Measurements from ENCODE around the gene CHD3. TPM values are rescaled to one million over a fixed set of nuclear protein-coding genes. Genes with fewer than 3 reads are reported as not detected.
A peak's percentile ranks its signal among the peaks of the same experiment; 100 is the strongest.

CHD3 gene
- total and polyA plus RNA-seq, 4 donors = 60.9 to 112 (median 76.5) TPM

DNA sequence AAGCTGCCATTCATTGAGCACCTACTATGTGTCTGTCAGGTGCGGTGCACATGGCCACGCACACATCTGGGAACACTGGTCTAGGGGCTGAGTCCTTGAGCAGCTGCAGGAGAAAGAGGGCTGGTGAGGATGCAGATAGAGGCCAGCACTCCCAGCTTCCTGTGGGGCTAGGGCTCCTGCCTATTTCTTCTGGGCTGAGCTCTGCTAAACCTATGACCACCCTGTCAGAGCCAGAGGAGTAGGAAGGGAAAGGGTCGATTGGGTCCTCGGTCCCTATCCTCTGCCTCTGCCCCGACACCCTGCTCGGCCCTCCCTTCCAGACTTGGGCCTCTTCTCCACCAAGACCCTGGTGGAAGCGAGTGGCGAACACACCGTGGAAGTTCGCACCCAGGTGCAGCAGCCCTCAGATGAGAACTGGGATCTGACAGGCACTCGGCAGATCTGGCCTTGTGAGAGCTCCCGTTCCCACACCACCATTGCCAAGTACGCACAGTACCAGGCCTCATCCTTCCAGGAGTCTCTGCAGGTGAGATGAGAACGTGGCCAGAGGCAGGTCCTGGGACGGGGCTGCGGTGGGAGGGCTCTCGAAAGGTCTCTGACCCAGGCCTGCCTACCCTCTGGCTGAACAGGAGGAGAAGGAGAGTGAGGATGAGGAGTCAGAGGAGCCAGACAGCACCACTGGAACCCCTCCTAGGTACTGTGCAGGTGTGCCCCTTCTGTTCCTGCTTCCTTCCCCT lies 37.7 kb upstream of the CHD3 start:
- DNase-seq = no peak
- no peaks in the 10 kb centered on the region for H3K27me3 ChIP-seq (ENCODE audit: control insufficient read depth in 3 of 3, insufficient read depth in 3 of 3, low read length in 2 of 3)
- H3K4me1 ChIP-seq (ENCODE audit: control insufficient read depth in 5 of 5, insufficient read depth in 5 of 5, low read length in 5 of 5) = peaks cover 0 to 12% (median 0%) of the 10 kb centered on the region in 5 donors
- H3K4me3 ChIP-seq = no peak overlapping the region
- H3K9ac ChIP-seq (ENCODE audit: insufficient read depth in 1 of 2, low read length in 2 of 2) = no peak overlapping the region
- no peak for TF ChIP-seq CTCF (IDR thresholded peaks at IDR 0.05; ENCODE audit: control extremely low read depth, extremely low read depth)
- ATAC-seq (ENCODE audit: insufficient read depth, low FRiP score) = no peak
- no peak overlapping the region for H3K27ac ChIP-seq (ENCODE audit: low read depth in 1 of 2, low read length in 1 of 2)
- no peaks in the 10 kb centered on the region for H3K9me3 ChIP-seq (ENCODE audit: control insufficient read depth in 4 of 4, insufficient read depth in 3 of 4, low read length in 3 of 4)
- H3K36me3 ChIP-seq (ENCODE audit: control insufficient read depth in 4 of 4, insufficient read depth in 4 of 4, low read length in 4 of 4) = peaks cover 8 to 69% (median 32%) of the 10 kb centered on the region in 4 donors
- 90 to 93% methylated on average over 17 of the region's 17 CpGs for WGBS, 2 donors

- DNase-seq = peak; percentile 91 to 94 (median 93)
- peak overlapping the region in 1 of 2 donors; percentile 6 for H3K27ac ChIP-seq (ENCODE audit: low read depth in 1 of 2, low read length in 1 of 2)
- peaks cover 0 to 20% (median 6%) of the 10 kb centered on the region in 5 donors for H3K4me1 ChIP-seq (ENCODE audit: control insufficient read depth in 5 of 5, insufficient read depth in 5 of 5, low read length in 5 of 5)
- H3K9ac ChIP-seq (ENCODE audit: insufficient read depth in 1 of 2, low read length in 2 of 2) = no peak overlapping the region
- peak; percentile 99 for TF ChIP-seq CTCF (IDR thresholded peaks at IDR 0.05; ENCODE audit: control extremely low read depth, extremely low read depth)
- no peaks in the 10 kb centered on the region for H3K9me3 ChIP-seq (ENCODE audit: control insufficient read depth in 4 of 4, insufficient read depth in 3 of 4, low read length in 3 of 4)
- H3K27me3 ChIP-seq (ENCODE audit: control insufficient read depth in 3 of 3, insufficient read depth in 3 of 3, low read length in 2 of 3) = no peaks in the 10 kb centered on the region
- H3K36me3 ChIP-seq (ENCODE audit: control insufficient read depth in 4 of 4, insufficient read depth in 4 of 4, low read length in 4 of 4) = peaks cover 8 to 62% (median 31%) of the 10 kb centered on the region in 4 donors
- WGBS, 2 donors = 23 to 28% methylated on average over 60 of the region's 60 CpGs
- peak; percentile 91 for ATAC-seq (ENCODE audit: insufficient read depth, low FRiP score)
- no peak overlapping the region for H3K4me3 ChIP-seq
Observed at GRCh38 chr17:7851438-7852261, 36.9 kb upstream of the CHD3 start.

GRCh38 chr17:7852262-7852670 lies 36.3 kb upstream of the CHD3 start:
- WGBS, 2 donors = 80 to 82% methylated on average over 20 of the region's 20 CpGs

More at GRCh38 chr17:7852262-7852670, 36.3 kb upstream of the CHD3 start:
- DNase-seq (no peak), ATAC-seq (ENCODE audit: insufficient read depth, low FRiP score) (no peak)
- no peak for TF ChIP-seq CTCF (IDR thresholded peaks at IDR 0.05; ENCODE audit: control extremely low read depth, extremely low read depth)
- no peak overlapping the region for H3K4me3 ChIP-seq
- peaks cover 0 to 23% (median 6%) of the 10 kb centered on the region in 5 donors for H3K4me1 ChIP-seq (ENCODE audit: control insufficient read depth in 5 of 5, insufficient read depth in 5 of 5, low read length in 5 of 5)
- H3K27me3 ChIP-seq (ENCODE audit: control insufficient read depth in 3 of 3, insufficient read depth in 3 of 3, low read length in 2 of 3) = no peaks in the 10 kb centered on the region
- H3K36me3 ChIP-seq (ENCODE audit: control insufficient read depth in 4 of 4, insufficient read depth in 4 of 4, low read length in 4 of 4) = peaks cover 8 to 56% (median 30%) of the 10 kb centered on the region in 4 donors
- H3K9ac ChIP-seq (ENCODE audit: insufficient read depth in 1 of 2, low read length in 2 of 2) = no peak overlapping the region
- no peaks in the 10 kb centered on the region for H3K9me3 ChIP-seq (ENCODE audit: control insufficient read depth in 4 of 4, insufficient read depth in 3 of 4, low read length in 3 of 4)
- no peak overlapping the region for H3K27ac ChIP-seq (ENCODE audit: low read depth in 1 of 2, low read length in 1 of 2)

All from lung (tissue), 12 donors.